Trophoblast cell (in vitro differentiated cells and primary cell): ENCODE data around the gene LMF2. TPM values are rescaled to one million over a fixed set of nuclear protein-coding genes. Genes with fewer than 3 reads are reported as not detected.

Source experiments
- DNase-seq, 2 donors: peaks; one replicate each; pipeline ENCODE4 v3.0.0-alpha.2; 2016
- H2AFZ ChIP-seq: 2 replicates; pipeline ENCODE4 v1.6.1; 2013; ENCODE audit warnings: low read length, moderate library complexity, mild to moderate bottlenecking; ENCODE audit not compliant: insufficient read depth, poor library complexity
- H2AK5ac ChIP-seq: 2 replicates; pipeline ENCODE4 v1.6.1; 2013; ENCODE audit warnings: mild to moderate bottlenecking, low read length
- H2BK120ac ChIP-seq: 2 replicates; pipeline ENCODE4 v1.6.1; 2013; ENCODE audit warnings: low read length, mild to moderate bottlenecking, moderate library complexity; ENCODE audit not compliant: insufficient read depth, poor library complexity
- H2BK12ac ChIP-seq: 2 replicates; pipeline ENCODE4 v1.6.1; 2013; ENCODE audit warnings: mild to moderate bottlenecking, low read length, moderate library complexity
- H2BK5ac ChIP-seq: 2 replicates; pipeline ENCODE4 v1.6.1; 2013; ENCODE audit warnings: low read length, low read depth, moderate library complexity, mild to moderate bottlenecking; ENCODE audit not compliant: poor library complexity
- H3K14ac ChIP-seq: 2 replicates; pipeline ENCODE4 v1.6.1; 2013; ENCODE audit warnings: mild to moderate bottlenecking, low read length
- H3K18ac ChIP-seq: 2 replicates; pipeline ENCODE4 v1.6.1; 2013; ENCODE audit warnings: mild to moderate bottlenecking, low read length
- H3K23ac ChIP-seq: 2 replicates; pipeline ENCODE4 v1.6.1; 2013; ENCODE audit warnings: low read length
- H3K27ac ChIP-seq: 2 replicates; pipeline ENCODE4 v1.5.1; 2013; ENCODE audit warnings: low read depth, mild to moderate bottlenecking, inconsistent platforms, low read length, moderate library complexity
- H3K27me3 ChIP-seq: 2 replicates; pipeline ENCODE4 v1.6.1; 2013; ENCODE audit warnings: inconsistent platforms, mild to moderate bottlenecking, low read length, moderate library complexity; ENCODE audit not compliant: insufficient read depth
- H3K36me3 ChIP-seq, 2 experiments: 1 replicate in 1 of 2; 2 replicates in 1 of 2; pipeline ENCODE4 v1.6.1; 2013; ENCODE audit warnings: low read length in 2 of 2, mild to moderate bottlenecking in 2 of 2, moderate library complexity in 1 of 2; ENCODE audit not compliant: insufficient read depth in 2 of 2, control insufficient read depth in 1 of 2
- H3K4ac ChIP-seq: 2 replicates; pipeline ENCODE4 v1.6.1; 2013; ENCODE audit warnings: low read depth, mild to moderate bottlenecking, low read length, moderate library complexity
- H3K4me1 ChIP-seq, 2 experiments: 1 replicate in 1 of 2; 2 replicates in 1 of 2; pipeline ENCODE4 v1.6.1; 2013; ENCODE audit warnings: low read length in 2 of 2, mild to moderate bottlenecking in 2 of 2, moderate library complexity in 1 of 2; ENCODE audit not compliant: insufficient read depth in 2 of 2, control insufficient read depth in 1 of 2
- H3K4me2 ChIP-seq: 2 replicates; pipeline ENCODE4 v1.6.1; 2013; ENCODE audit warnings: inconsistent platforms, mild to moderate bottlenecking, low read length, moderate library complexity
- H3K4me3 ChIP-seq: 2 replicates; pipeline ENCODE4 v1.5.1; 2013; ENCODE audit warnings: mild to moderate bottlenecking, low read depth, low read length, inconsistent platforms
- H3K79me1 ChIP-seq: one replicate; pipeline ENCODE4 v1.6.1; 2013; ENCODE audit warnings: low read length
- H3K79me2 ChIP-seq: 2 replicates; pipeline ENCODE4 v1.6.1; 2013; ENCODE audit warnings: low read length, mild to moderate bottlenecking; ENCODE audit not compliant: control insufficient read depth, insufficient read depth, poor library complexity
- H3K9ac ChIP-seq: 2 replicates; pipeline ENCODE4 v1.6.1; 2013; ENCODE audit warnings: mild to moderate bottlenecking, low read length
- H3K9me3 ChIP-seq: 2 replicates; pipeline ENCODE4 v1.6.1; 2013; ENCODE audit warnings: low read depth, mild to moderate bottlenecking, control low read depth, inconsistent platforms, low read length; ENCODE audit not compliant: insufficient read depth
- H4K12ac ChIP-seq: 2 replicates; pipeline ENCODE4 v1.6.1; 2013; ENCODE audit warnings: low read depth, mild to moderate bottlenecking, low read length, moderate library complexity
- H4K8ac ChIP-seq: 2 replicates; pipeline ENCODE4 v1.6.1; 2013; ENCODE audit warnings: low read depth, mild to moderate bottlenecking, low read length, moderate library complexity
- H4K91ac ChIP-seq: one replicate; pipeline ENCODE4 v1.6.1; 2013; ENCODE audit warnings: low read depth, mild to moderate bottlenecking, low read length, moderate library complexity
- WGBS: extraction: QIAGEN DNeasy Blood & Tissue Kit; methylation state at CpG from one replicate; pipeline ENCODE4 v1.1.7; 2013; ENCODE audit warnings: missing lambda C conversion rate; ENCODE audit not compliant: insufficient read length, insufficient coverage; ENCODE audit errors: extremely low coverage; 5-methylcytosine and 5-hydroxymethylcytosine counted together
- polyA plus RNA-seq: library from polyadenylated mRNA; stranded (reverse); fragments of 200-250 nt; gene quantifications from 2 replicates; pipeline ENCODE4 v1.2.3, GENCODE V29; 2013

LMF2 gene, protein sequence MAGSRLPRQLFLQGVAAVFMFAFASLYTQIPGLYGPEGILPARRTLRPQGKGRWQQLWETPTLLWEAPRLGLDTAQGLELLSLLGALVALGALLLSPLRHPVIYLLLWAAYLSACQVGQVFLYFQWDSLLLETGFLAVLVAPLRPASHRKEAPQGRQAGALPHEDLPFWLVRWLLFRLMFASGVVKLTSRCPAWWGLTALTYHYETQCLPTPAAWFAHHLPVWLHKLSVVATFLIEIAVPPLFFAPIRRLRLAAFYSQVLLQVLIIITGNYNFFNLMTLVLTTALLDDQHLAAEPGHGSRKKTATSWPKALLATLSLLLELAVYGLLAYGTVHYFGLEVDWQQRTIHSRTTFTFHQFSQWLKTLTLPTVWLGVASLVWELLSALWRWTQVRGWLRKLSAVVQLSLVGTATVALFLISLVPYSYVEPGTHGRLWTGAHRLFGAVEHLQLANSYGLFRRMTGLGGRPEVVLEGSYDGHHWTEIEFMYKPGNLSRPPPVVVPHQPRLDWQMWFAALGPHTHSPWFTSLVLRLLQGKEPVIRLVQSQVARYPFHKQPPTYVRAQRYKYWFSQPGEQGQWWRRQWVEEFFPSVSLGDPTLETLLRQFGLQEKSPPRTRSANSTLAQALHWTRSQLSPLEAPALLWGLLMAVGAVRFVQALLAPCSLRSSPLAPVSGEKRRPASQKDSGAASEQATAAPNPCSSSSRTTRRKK
- polyA plus RNA-seq, result 63.1 and 64.7 TPM in 2 replicates

DNA sequence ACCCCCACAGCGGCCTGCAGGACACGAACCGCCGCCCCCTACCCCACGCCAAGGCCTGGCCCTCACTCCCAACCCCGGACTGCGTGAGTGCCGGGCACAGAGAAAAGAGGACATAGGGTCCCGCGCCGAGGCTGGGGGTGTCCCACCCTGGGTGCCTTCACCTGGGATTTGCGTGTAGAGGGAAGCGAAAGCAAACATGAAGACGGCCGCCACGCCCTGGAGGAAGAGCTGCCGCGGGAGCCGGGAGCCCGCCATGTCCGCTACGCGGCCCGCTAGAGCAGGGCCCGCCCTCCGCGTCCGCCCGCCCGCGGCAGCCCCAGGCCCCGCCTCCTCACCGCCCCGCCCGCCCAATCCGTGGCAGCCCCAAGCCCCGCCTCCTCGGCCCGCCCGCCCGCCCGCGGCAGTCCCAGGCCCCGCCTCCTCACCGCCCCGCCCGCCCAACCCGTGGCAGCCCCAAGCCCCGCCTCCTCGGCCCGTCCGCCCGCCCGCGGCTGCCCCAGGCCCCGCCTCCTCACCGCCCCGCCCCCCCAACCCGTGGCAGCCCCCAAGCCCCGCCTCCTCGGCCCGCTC is at the start of gene LMF2:
LMF2 (minus strand) TSS at position 282 of the 570 bp plus-strand sequence; CDS start at position 255, 27 bp downstream.
- Histone ChIP-seq H4K8ac (peak within 1 kb of the TSS; percentile 99), H3K14ac (peak within 1 kb of the TSS; percentile 98), H3K23ac (no peak within 1 kb of the TSS), H3K4ac (peak within 1 kb of the TSS; percentile 97), H3K36me3 (peaks cover 31 to 33% of the 10 kb centered on the region in 2 experiments), H3K4me3 (peak within 1 kb of the TSS; percentile 99), H4K91ac (peak within 1 kb of the TSS; percentile 96), H3K4me1 (peaks cover 6 to 15% of the 10 kb centered on the region in 2 experiments), H3K9me3 (no peaks in the 10 kb centered on the region), H2BK120ac (peak within 1 kb of the TSS; percentile 93), H3K27ac (peak within 1 kb of the TSS; percentile 84), H3K79me1 (peaks cover 8% of the 10 kb centered on the region), H2AFZ (peak within 1 kb of the TSS; percentile 99), H3K9ac (peak within 1 kb of the TSS; percentile 97), H3K4me2 (peak within 1 kb of the TSS; percentile 90), H3K18ac (peak within 1 kb of the TSS; percentile 100), H2BK5ac (peak within 1 kb of the TSS; percentile 90), H2AK5ac (peak within 1 kb of the TSS; percentile 99), H2BK12ac (peak within 1 kb of the TSS; percentile 56), H4K12ac (peak within 1 kb of the TSS; percentile 99), H3K79me2 (peaks cover 13% of the 10 kb centered on the region), H3K27me3 (no peaks in the 10 kb centered on the region)
- peak in 1 of 2 donors; percentile 73 for DNase-seq
- no CpG with 5 or more reads among the region's 62 CpGs for WGBS

DNA sequence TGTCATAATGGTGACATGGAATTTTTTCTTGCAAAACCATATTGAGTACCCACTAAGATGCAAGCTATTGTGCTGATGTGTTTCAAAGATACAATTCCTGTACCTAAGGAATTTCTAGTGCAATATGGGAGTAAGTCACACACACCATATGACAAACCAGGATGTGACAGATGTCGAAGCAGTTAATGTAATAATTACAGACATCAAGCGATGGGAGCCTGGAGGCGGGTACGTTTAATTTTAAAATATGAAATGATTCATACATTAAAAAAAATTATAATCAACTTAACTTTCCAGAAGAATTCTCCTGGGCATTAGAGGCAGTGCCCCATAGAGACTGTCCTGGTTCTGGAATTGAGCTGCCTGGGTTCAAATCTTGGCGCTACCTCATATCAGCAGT is 49.2 kb upstream of the LMF2 start:
- no peaks in the 10 kb centered on the region for H3K4me1 ChIP-seq
- no peak overlapping the region for H3K14ac ChIP-seq
- H3K36me3 ChIP-seq, result no peaks in the 10 kb centered on the region
- H3K27ac ChIP-seq, result no peak overlapping the region
- H3K4ac ChIP-seq, result no peak overlapping the region
- H2BK5ac ChIP-seq, result no peak overlapping the region
- no peak overlapping the region for H2AFZ ChIP-seq
- no peak overlapping the region for H3K18ac ChIP-seq
- H3K4me3 ChIP-seq, result no peak overlapping the region
- H4K8ac ChIP-seq, result no peak overlapping the region
- H4K91ac ChIP-seq, result no peak overlapping the region
- H2BK120ac ChIP-seq, result no peak overlapping the region
- no peak overlapping the region for H2BK12ac ChIP-seq
- H3K79me2 ChIP-seq, result no peaks in the 10 kb centered on the region
- H3K4me2 ChIP-seq, result no peak overlapping the region
- H3K9ac ChIP-seq, result no peak overlapping the region
- WGBS, result no CpG with 5 or more reads among the region's 5 CpGs
- H3K23ac ChIP-seq, result no peak overlapping the region
- H2AK5ac ChIP-seq, result no peak overlapping the region
- no peak for DNase-seq
- H4K12ac ChIP-seq, result no peak overlapping the region
- H3K27me3 ChIP-seq, result no peaks in the 10 kb centered on the region
- H3K9me3 ChIP-seq, result no peaks in the 10 kb centered on the region
- no peaks in the 10 kb centered on the region for H3K79me1 ChIP-seq

DNA sequence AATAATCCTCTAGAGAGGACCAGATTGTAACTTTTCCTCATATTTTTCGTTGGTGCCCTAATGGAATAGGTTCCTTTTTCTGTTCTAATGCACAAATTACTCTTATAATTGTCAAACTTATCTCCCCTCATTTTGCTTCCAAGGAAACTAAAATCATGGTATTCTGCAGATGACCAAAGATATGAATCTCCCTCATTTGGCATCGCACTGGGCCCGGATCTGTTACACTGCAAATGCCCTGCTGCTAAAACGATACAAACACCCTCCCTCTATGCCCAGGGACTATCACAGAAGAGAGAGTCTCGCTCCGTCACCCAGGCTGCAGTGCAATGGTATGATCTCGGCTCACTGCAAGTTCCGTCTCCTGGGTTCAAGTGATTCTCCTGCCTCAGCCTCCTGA is 45.8 kb upstream of the LMF2 start:
- Histone ChIP-seq H4K91ac (no peak overlapping the region), H3K4me3 (no peak overlapping the region), H3K9me3 (no peaks in the 10 kb centered on the region), H2AK5ac (no peak overlapping the region), H3K79me2 (no peaks in the 10 kb centered on the region), H3K79me1 (no peaks in the 10 kb centered on the region), H4K12ac (no peak overlapping the region), H4K8ac (no peak overlapping the region), H3K18ac (no peak overlapping the region), H3K27ac (no peak overlapping the region), H3K27me3 (no peaks in the 10 kb centered on the region), H2BK5ac (no peak overlapping the region), H2BK12ac (no peak overlapping the region), H3K14ac (no peak overlapping the region), H2AFZ (no peak overlapping the region), H3K4me2 (no peak overlapping the region), H3K4ac (no peak overlapping the region), H2BK120ac (no peak overlapping the region), H3K36me3 (no peaks in the 10 kb centered on the region), H3K4me1 (no peaks in the 10 kb centered on the region), H3K23ac (no peak overlapping the region), H3K9ac (no peak overlapping the region)
- no CpG with 5 or more reads among the region's 8 CpGs for WGBS
- DNase-seq, result no peak

GRCh38 chr22:50551160-50551752 is 43.8 kb upstream of the LMF2 start:
- no peak overlapping the region for H3K18ac ChIP-seq
- H3K27me3 ChIP-seq, result no peaks in the 10 kb centered on the region
- H2BK120ac ChIP-seq, result no peak overlapping the region
- no peak overlapping the region for H3K9ac ChIP-seq
- no peaks in the 10 kb centered on the region for H3K36me3 ChIP-seq
- H3K79me1 ChIP-seq, result no peaks in the 10 kb centered on the region
- no peak overlapping the region for H2AK5ac ChIP-seq
- H2BK12ac ChIP-seq, result no peak overlapping the region
- H3K4me3 ChIP-seq, result no peak overlapping the region
- H3K4me1 ChIP-seq, result no peaks in the 10 kb centered on the region
- H4K91ac ChIP-seq, result no peak overlapping the region
- no peaks in the 10 kb centered on the region for H3K9me3 ChIP-seq
- H3K4ac ChIP-seq, result no peak overlapping the region
- no peak overlapping the region for H3K27ac ChIP-seq
- no peak for DNase-seq
- no peak overlapping the region for H4K8ac ChIP-seq
- WGBS, result no CpG with 5 or more reads among the region's 11 CpGs
- no peak overlapping the region for H3K4me2 ChIP-seq
- H3K79me2 ChIP-seq, result no peaks in the 10 kb centered on the region
- no peak overlapping the region for H4K12ac ChIP-seq
- no peak overlapping the region for H2BK5ac ChIP-seq
- no peak overlapping the region for H3K14ac ChIP-seq
- no peak overlapping the region for H2AFZ ChIP-seq
- no peak overlapping the region for H3K23ac ChIP-seq
